COR-L47 (cell line): ENCODE data around the gene CHRM4.
A peak's percentile ranks its signal among the peaks of the same experiment; 100 is the strongest.

Experiments used
- DNase-seq: peaks from one replicate; lab custom pipeline; 2025; lab: John Stamatoyannopoulos, UW

Gene CHRM4

GRCh38 chr11:46402957-46403902 lies 11.7 kb upstream of the CHRM4 start:
- no peak for DNase-seq

DNA sequence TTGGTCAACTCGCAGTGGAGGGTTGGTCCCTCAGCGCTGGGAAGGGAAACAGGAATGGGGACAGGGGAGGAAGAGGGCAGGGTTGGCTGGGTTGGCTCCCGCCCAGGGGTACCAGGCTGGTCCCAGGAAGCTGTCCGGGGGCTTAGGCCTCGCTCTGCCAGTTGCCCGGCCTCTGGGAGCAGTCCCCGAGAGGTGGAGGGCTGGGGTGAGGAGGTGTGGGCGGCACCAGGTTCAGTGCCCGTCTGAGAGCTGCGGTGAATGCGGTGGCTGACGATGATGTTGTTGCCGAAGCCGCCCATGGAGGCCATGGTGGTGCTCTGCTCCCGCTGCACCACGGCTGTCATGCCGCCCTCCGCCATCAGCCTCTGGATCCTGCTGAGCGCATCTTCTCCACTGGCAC lies 6.0 kb upstream of the CHRM4 start:
- no peak for DNase-seq

DNA sequence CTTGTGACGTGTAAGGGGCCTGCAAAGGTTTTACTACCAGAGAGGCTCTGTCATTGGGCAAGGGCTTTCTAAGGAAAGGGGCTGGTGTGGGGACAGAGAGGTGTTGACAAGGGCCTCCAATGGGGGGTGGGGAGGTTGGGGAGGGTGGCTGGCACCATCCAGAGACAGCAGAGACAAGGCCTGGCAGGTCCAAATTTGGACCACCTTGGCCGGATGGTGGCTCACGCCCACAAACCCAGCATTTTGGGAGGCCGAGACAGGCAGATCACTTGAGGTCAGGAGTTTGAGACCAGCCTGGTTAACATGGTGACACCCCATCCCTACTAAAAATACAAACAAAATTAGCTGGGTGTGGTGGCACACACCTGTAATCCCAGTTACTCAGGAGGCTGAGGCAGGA lies 2.2 kb upstream of the CHRM4 start:
- no peak for DNase-seq

GRCh38 chr11:46393231-46393616 lies 1.6 kb upstream of the CHRM4 start:
- DNase-seq: no peak

GRCh38 chr11:46392421-46393230 lies 1.1 kb upstream of the CHRM4 start:
- DNase-seq: no peak

GRCh38 chr11:46391186-46391577 lies 394 bp downstream of the CHRM4 start:
- DNase-seq: no peak

DNA sequence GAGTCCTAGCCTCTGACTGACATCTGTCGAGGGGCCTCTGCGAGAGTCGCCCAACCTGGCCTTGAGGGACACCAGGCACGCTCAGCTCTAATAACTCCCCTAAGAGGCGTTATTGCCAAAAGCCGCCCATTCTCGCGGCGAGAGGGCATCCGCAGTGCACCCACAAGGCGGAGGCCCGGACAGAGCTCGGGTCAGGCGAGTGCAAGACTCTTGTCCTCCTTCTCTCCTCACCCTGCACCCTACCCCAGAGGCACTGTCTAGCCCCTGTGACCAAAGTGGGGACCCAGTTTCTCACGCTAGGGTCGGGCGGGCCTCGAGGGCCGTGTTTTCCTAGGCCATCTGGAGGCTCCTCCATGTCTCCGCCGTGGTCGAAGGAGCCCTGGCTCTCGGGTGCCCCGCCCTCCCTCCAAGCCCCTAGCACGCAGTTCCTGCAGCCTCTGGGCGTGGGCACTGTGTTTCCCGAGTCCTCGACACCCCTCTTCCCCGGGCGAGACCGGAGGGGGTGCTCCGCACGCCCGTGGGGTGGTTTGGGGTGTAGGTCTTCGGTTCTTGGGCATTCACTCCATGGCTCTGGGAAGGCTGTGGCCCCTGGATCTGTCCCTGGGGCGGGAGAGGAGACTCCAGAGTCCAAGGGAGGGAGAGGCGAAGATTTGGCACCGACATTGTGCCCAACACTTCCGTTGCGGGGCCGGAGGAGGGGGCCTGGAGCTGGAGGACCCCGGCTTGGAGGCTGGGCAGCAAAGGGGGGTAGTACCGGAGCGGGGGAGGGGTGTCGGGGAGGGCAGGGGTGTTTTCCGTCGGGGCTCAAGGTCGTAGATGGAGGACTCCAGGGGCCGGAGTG lies 1.0 kb downstream of the CHRM4 start:
- no peak for DNase-seq

GRCh38 chr11:46389450-46390330 lies 1.9 kb downstream of the CHRM4 start:
- peak; percentile 79 for DNase-seq

GRCh38 chr11:46388619-46389449 lies 2.7 kb downstream of the CHRM4 start:
- DNase-seq: no peak

DNA sequence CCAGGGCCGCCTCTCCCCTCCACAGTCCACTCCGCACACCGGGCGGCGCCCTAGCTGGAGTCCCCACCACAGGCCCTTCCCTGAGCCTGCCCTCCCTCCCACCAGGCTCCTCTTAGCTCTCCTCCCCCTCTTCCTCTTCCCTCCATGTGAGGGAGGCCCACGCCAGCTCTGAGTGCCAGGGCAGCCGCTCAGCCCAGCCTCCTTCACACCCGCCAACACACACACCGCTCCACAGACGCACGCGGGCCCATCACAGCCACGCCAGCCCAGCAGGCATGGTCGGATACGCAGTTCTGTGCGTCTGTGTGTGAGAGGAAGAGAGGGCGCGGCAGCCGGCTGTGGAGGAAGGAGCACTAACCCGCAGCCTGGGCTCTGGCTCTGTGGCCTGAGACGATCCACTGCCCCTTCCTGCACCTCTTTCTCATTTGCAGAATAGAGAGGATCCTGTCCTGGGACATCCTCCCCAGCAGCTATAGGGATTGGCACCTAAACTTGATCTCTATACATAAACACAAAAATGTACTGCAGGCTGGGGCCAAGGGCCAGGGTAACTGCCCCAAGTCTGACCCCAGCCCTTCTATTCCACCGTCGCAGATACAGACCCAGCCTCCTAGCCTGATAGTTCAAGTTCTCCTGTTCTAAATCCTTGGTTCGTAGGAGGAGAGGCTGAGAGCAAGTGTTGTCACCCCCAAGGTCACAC lies 3.5 kb downstream of the CHRM4 start:
- DNase-seq: no peak

GRCh38 chr11:46387456-46387855 lies 4.1 kb downstream of the CHRM4 start:
- no peak for DNase-seq

GRCh38 chr11:46386674-46387073 lies 4.9 kb downstream of the CHRM4 start:
- no peak for DNase-seq

- no peak for DNase-seq
Observed at GRCh38 chr11:46386005-46386578, 5.5 kb downstream of the CHRM4 start.

GRCh38 chr11:46385169-46386004 lies 6.2 kb downstream of the CHRM4 start:
- DNase-seq: no peak

GRCh38 chr11:46383974-46384701 lies 7.4 kb downstream of the CHRM4 start:
- no peak for DNase-seq

GRCh38 chr11:46383404-46383758 lies 8.2 kb downstream of the CHRM4 start:
- no peak for DNase-seq

DNA sequence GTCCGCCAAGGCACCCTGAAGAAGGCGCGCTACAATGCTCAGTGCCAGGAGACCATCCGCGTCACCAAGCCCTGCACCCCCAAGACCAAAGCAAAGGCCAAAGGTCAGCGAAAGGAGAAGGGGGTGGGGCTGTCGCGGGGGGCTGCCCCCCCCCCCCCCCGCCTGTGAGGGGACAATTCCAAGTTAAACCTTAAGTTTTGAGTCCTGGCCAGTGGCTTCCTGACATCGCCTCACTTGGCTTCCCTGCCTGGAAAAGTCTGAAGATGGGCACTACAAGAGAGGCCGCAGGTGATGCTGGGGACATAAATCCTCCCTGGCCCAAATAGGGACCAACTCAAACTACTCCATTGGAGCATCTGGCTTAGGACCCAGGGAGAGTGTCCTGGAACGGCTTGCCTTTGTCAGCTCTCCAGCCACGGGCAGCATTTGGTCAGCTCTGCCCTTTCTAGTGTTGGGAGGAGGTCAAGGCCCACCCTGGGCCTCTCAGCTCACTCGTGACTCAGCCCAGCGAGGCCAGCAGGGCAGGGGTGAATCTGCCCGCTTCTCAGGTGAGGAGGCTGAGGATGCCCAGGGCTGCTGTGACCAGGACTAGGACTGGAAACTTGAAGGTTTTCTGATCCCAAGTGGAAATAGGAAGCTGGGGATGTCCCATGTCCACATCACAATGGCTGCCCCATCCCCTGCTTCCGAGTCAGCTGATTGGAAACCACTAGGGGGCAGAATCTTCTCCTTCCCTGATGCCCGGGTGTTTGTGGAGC lies 8.8 kb downstream of the CHRM4 start:
- DNase-seq: peak; percentile 14
